HCT116 (cell line): ENCODE measurements around the gene SNHG17. TPM values are rescaled to one million over a fixed set of nuclear protein-coding genes. Genes with fewer than 3 reads are reported as not detected.

Experiments
- ATAC-seq: fragments of 200-7000 bp; cut with Tn5 transposase; 2 replicates; pipeline ENCODE4 v1.9.1; 2020; ENCODE audit warnings: mild to moderate bottlenecking, moderate library complexity
- BruUV-seq: library from RNA; stranded (reverse); fragments of 400-500 nt; replicated peaks from 2 replicates; lab custom pipeline; 2021; lab: Mats Ljungman, UMichigan
- CTCF ChIA-PET: fragments of 300-600 bp; sonication (Branson Sonifier 250); formaldehyde crosslinking; loops from one replicate; lab custom pipeline; 2021; ENCODE audit warnings: antibody characterized with exemption; lab: Charles Lee
- POLR2A ChIA-PET: fragments of 300-600, 350-600 bp; sonication (Branson Sonifier 250); formaldehyde crosslinking; loops from one replicate; lab custom pipeline; 2021; ENCODE audit warnings: antibody characterized with exemption; lab: Charles Lee
- RAD21 ChIA-PET, 2 experiments: fragments of 300-600 bp; sonication (Branson Sonifier 250); formaldehyde crosslinking; loops; one replicate each; lab custom pipeline; 2023; ENCODE audit warnings: low total read pairs in 2 of 2; ENCODE audit not compliant: uncharacterized antibody in 2 of 2, unreplicated experiment in 2 of 2, low non-redundant PET in 1 of 2; lab: Charles Lee
- DNase-seq: peaks from one replicate; pipeline ENCODE4 v3.0.0-alpha.2; 2010; ENCODE audit warnings: low read depth, low spot score
- H2AFZ ChIP-seq: fragments of 200-600 bp; shearing (Covaris generic), sonication (generic); 2 replicates; pipeline ENCODE4 v1.6.1; 2017; ENCODE audit warnings: low read depth, mixed run types, mixed read lengths, antibody characterized with exemption, low read length; ENCODE audit not compliant: poor library complexity, severe bottlenecking
- H3K27ac ChIP-seq: 2 replicates; pipeline ENCODE4 v1.5.1; 2012; ENCODE audit warnings: low read depth, low read length
- H3K27me3 ChIP-seq: fragments of 200-600 bp; sonication (generic); 2 replicates; pipeline ENCODE4 v1.6.1; 2016; ENCODE audit warnings: mixed run types, low read length, mixed read lengths; ENCODE audit not compliant: insufficient read depth
- H3K36me3 ChIP-seq, 2 experiments: fragments of 200-500 bp in 1 of 2; fragments of 200-600 bp in 1 of 2; sonication (Bioruptor generic) in 1 of 2; sonication (generic) in 1 of 2; 2 replicates each; pipeline versions ENCODE4 v1.5.1 to v1.6.1; 2014 to 2016; ENCODE audit warnings: low read length in 2 of 2, inconsistent platforms in 1 of 2, mixed read lengths in 1 of 2, mixed run types in 1 of 2; ENCODE audit not compliant: insufficient read depth in 2 of 2, control insufficient read depth in 1 of 2
- H3K4me1 ChIP-seq, 2 experiments: fragments of 200-600 bp in 1 of 2; sonication (generic) in 1 of 2; 2 replicates each; pipeline versions ENCODE4 v1.5.1 to v1.6.1; 2012 to 2017; ENCODE audit warnings: low read length in 2 of 2, inconsistent platforms in 1 of 2, mild to moderate bottlenecking in 1 of 2, mixed read lengths in 1 of 2, mixed run types in 1 of 2, moderate library complexity in 1 of 2; ENCODE audit not compliant: insufficient read depth in 2 of 2, control insufficient read depth in 1 of 2
- H3K4me2 ChIP-seq: fragments of 200-600 bp; sonication (generic); 2 replicates; pipeline ENCODE4 v1.6.1; 2017; ENCODE audit warnings: mixed run types, low read length, mixed read lengths
- H3K4me3 ChIP-seq, 2 experiments: fragments of 200-600 bp in 1 of 2; sonication (generic) in 1 of 2; replicated peaks in 1 of 2; 2 replicates each; pipeline ENCODE4 v1.5.1; 2011 to 2016; ENCODE audit warnings: low read length in 2 of 2, control low read depth in 1 of 2, low read depth in 1 of 2, mild to moderate bottlenecking in 1 of 2, mixed read lengths in 1 of 2, mixed run types in 1 of 2
- H3K79me2 ChIP-seq: fragments of 200-600 bp; sonication (generic); 2 replicates; pipeline ENCODE4 v1.6.1; 2017; ENCODE audit warnings: mild to moderate bottlenecking, mixed run types, low read length, moderate library complexity, mixed read lengths; ENCODE audit not compliant: insufficient read depth
- H3K9ac ChIP-seq: fragments of 200-600 bp; sonication (generic); 2 replicates; pipeline ENCODE4 v1.6.1; 2016; ENCODE audit warnings: low read length, mixed read lengths
- H3K9me2 ChIP-seq: fragments of 200-600 bp; sonication (generic), shearing (Covaris generic); 2 replicates; pipeline ENCODE4 v1.6.1; 2017; ENCODE audit warnings: mixed run types, mild to moderate bottlenecking, moderate library complexity; ENCODE audit not compliant: insufficient read depth
- H3K9me3 ChIP-seq, 2 experiments: fragments of 200-500 bp in 1 of 2; fragments of 200-600 bp in 1 of 2; sonication (Bioruptor generic) in 1 of 2; sonication (generic) in 1 of 2; 2 replicates each; pipeline ENCODE4 v1.6.1; 2014 to 2017; ENCODE audit warnings: low read length in 2 of 2, mixed read lengths in 2 of 2, inconsistent platforms in 1 of 2, low read depth in 1 of 2, mild to moderate bottlenecking in 1 of 2, mixed run types in 1 of 2, moderate library complexity in 1 of 2; ENCODE audit not compliant: control insufficient read depth in 1 of 2, insufficient read depth in 1 of 2
- H4K20me1 ChIP-seq: fragments of 200-600 bp; sonication (generic), shearing (Covaris generic); 2 replicates; pipeline ENCODE4 v1.6.1; 2017; ENCODE audit warnings: mixed run types, mild to moderate bottlenecking, moderate library complexity; ENCODE audit not compliant: insufficient read depth
- CBX3 ChIP-seq: IDR thresholded peaks from 2 replicates; pipeline ENCODE4 v1.6.1; 2012; ENCODE audit warnings: low read depth
- CEBPB ChIP-seq: IDR thresholded peaks from 2 replicates; pipeline ENCODE4 v1.6.1; 2012; ENCODE audit warnings: low read depth
- EGR1 ChIP-seq: IDR thresholded peaks from 2 replicates; pipeline ENCODE4 v1.6.1; 2012; ENCODE audit warnings: low read depth
- ELF1 ChIP-seq: IDR thresholded peaks from 2 replicates; pipeline ENCODE4 v1.6.1; 2012; ENCODE audit warnings: low read depth, borderline replicate concordance
- EZH2 ChIP-seq: fragments of 200-600 bp; sonication (generic); IDR thresholded peaks from 2 replicates; pipeline ENCODE4 v1.6.1; 2017; ENCODE audit warnings: antibody characterized with exemption, mixed run types
- EZH2phosphoT487 ChIP-seq: fragments of 200-600 bp; IDR thresholded peaks from 2 replicates; pipeline ENCODE4 v1.6.1; 2018; ENCODE audit warnings: antibody characterized with exemption, borderline replicate concordance
- FOSL1 ChIP-seq: IDR thresholded peaks from 2 replicates; pipeline ENCODE4 v1.6.1; 2012; ENCODE audit warnings: low read depth
- MAX ChIP-seq: IDR thresholded peaks from 2 replicates; pipeline ENCODE4 v1.6.1; 2012
- POLR2A ChIP-seq: IDR thresholded peaks from 2 replicates; pipeline ENCODE4 v1.7.0; 2011; ENCODE audit warnings: borderline replicate concordance; ENCODE audit not compliant: insufficient read depth, insufficient read length; ENCODE audit errors: extremely low read depth
- POLR2AphosphoS5 ChIP-seq: IDR thresholded peaks from 2 replicates; pipeline ENCODE4 v1.6.1; 2011; ENCODE audit warnings: mild to moderate bottlenecking, low read depth, low read length, moderate library complexity
- RAD21 ChIP-seq: IDR thresholded peaks from 2 replicates; pipeline ENCODE4 v1.6.1; 2012; ENCODE audit warnings: low read depth, mild to moderate bottlenecking
- SIN3A ChIP-seq: IDR thresholded peaks from 2 replicates; pipeline ENCODE4 v1.6.1; 2012; ENCODE audit warnings: low read depth
- SP1 ChIP-seq: IDR thresholded peaks from 2 replicates; pipeline ENCODE4 v1.6.1; 2012; ENCODE audit warnings: low read depth
- TCF7L2 ChIP-seq: IDR thresholded peaks from 2 replicates; pipeline ENCODE4 v1.7.0; 2011; ENCODE audit warnings: borderline replicate concordance, inconsistent platforms; ENCODE audit not compliant: insufficient read depth, insufficient read length; ENCODE audit errors: extremely low read depth
- YY1 ChIP-seq: IDR thresholded peaks from 2 replicates; pipeline ENCODE4 v1.6.1; 2011; ENCODE audit warnings: low read length, low read depth, moderate library complexity, mild to moderate bottlenecking; ENCODE audit not compliant: insufficient replicate concordance; ENCODE audit errors: extremely low read depth
- ZFX ChIP-seq: fragments of 450-650 bp; IDR thresholded peaks from 2 replicates; pipeline ENCODE4 v1.6.1; 2017
- ZNF274 ChIP-seq: fragments of 200-500 bp; sonication (Bioruptor generic); IDR thresholded peaks from 2 replicates; pipeline ENCODE4 v1.6.1; 2014; ENCODE audit warnings: mild to moderate bottlenecking, low read depth, low read length, inconsistent platforms
- intact Hi-C: fragments of 100-400 bp; cut with micrococcal nuclease; formaldehyde crosslinking; loops from 2 replicates; pipeline ENCODE4 v1.10.0; 2022
- total RNA-seq: library from RNA; stranded (reverse); gene quantifications from one replicate; pipeline ENCODE4 v1.2.1, GENCODE V29; 2021; ENCODE audit not compliant: unreplicated experiment
- TF ChIP-seq, protein P1 (sequence below): IDR thresholded peaks from 2 replicates; pipeline ENCODE4 v1.6.1; 2012; ENCODE audit warnings: low read depth

SNHG17 gene
- total RNA-seq, 1 experiment from 2014 or later, result 65.7 TPM

DNA sequence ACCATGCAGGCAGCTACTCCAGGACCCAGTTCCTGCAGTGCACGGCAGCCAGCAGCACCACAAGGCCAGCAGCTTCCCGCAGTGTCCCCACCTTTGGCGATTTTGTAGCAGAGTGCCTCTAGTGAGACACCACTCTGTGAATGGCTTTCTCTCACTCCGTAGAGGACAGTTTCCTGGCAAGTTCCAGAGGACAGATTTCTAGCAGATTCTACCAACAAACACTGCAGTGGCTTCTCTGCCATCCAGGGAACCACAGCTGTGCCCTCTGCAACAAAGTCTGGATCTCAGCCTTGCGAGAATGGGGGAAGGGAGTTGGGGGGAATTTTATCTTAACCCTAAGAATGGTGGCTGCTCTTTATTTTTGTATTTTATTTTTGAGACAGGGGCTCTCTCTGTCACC is 28.7 kb downstream of the SNHG17 start:
- DNase-seq (no peak), ATAC-seq (no peak)
- Histone ChIP-seq H3K9me3 (no peaks in the 10 kb centered on the region; a peak in 1 of 4 replicates), H3K4me2 (no peak overlapping the region), H3K79me2 (no peaks in the 10 kb centered on the region), H3K9ac (no peak overlapping the region), H3K27ac (no peak overlapping the region), H3K4me1 (no peaks in the 10 kb centered on the region; a peak in 1 of 4 replicates), H3K4me3 (no peak overlapping the region), H4K20me1 (no peaks in the 10 kb centered on the region), H3K27me3 (no peaks in the 10 kb centered on the region), H3K36me3 (no peaks in the 10 kb centered on the region), H3K9me2 (no peaks in the 10 kb centered on the region), H2AFZ (no peak overlapping the region)
- CTCF ChIA-PET, result no interaction called here
- POLR2A ChIA-PET, result no interaction called here
- RAD21 ChIA-PET, result no interaction called here
- no TSS peak for BruUV-seq
- TF ChIP-seq CEBPB, result no peak
- TF ChIP-seq FOSL1, result no peak
- no peak for TF ChIP-seq SP1
- no peak for TF ChIP-seq POLR2A
- no peak for TF ChIP-seq EZH2
- no peak for TF ChIP-seq EZH2phosphoT487
- no peak for TF ChIP-seq RAD21
- TF ChIP-seq TCF7L2, result no peak
- TF ChIP-seq POLR2AphosphoS5, result no peak
- no peak for TF ChIP-seq YY1
- no peak for TF ChIP-seq ELF1
- TF ChIP-seq ZNF274, result no peak
- TF ChIP-seq EGR1, result no peak
- no peak for TF ChIP-seq SIN3A
- no peak for TF ChIP-seq MAX
- TF ChIP-seq CBX3, result no peak
- no peak for TF ChIP-seq ZFX
- TF ChIP-seq, protein P1, sequence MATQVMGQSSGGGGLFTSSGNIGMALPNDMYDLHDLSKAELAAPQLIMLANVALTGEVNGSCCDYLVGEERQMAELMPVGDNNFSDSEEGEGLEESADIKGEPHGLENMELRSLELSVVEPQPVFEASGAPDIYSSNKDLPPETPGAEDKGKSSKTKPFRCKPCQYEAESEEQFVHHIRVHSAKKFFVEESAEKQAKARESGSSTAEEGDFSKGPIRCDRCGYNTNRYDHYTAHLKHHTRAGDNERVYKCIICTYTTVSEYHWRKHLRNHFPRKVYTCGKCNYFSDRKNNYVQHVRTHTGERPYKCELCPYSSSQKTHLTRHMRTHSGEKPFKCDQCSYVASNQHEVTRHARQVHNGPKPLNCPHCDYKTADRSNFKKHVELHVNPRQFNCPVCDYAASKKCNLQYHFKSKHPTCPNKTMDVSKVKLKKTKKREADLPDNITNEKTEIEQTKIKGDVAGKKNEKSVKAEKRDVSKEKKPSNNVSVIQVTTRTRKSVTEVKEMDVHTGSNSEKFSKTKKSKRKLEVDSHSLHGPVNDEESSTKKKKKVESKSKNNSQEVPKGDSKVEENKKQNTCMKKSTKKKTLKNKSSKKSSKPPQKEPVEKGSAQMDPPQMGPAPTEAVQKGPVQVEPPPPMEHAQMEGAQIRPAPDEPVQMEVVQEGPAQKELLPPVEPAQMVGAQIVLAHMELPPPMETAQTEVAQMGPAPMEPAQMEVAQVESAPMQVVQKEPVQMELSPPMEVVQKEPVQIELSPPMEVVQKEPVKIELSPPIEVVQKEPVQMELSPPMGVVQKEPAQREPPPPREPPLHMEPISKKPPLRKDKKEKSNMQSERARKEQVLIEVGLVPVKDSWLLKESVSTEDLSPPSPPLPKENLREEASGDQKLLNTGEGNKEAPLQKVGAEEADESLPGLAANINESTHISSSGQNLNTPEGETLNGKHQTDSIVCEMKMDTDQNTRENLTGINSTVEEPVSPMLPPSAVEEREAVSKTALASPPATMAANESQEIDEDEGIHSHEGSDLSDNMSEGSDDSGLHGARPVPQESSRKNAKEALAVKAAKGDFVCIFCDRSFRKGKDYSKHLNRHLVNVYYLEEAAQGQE, result no peak
- intact Hi-C loops, result loop anchor here (5.0 kb wide), 2 partner anchors 349 to 844 kb away; no protein-coding TSS in a partner anchor
